ENCODE data around the gene OLIG2.

The OLIG2 gene

GRCh38 chr21:33023574-33024200 lies 2.0 kb upstream of the OLIG2 start:
- ATAC-seq, result no peak
- TF ChIP-seq OSR1 (CRISPR knock-in tag; IDR thresholded peaks at IDR 0.05), result no peak
- TF ChIP-seq ZFP30 (CRISPR knock-in tag; IDR thresholded peaks at IDR 0.05), result no peak
- no peak for TF ChIP-seq ZNF8 (CRISPR knock-in tag; IDR thresholded peaks at IDR 0.05)
- no peak for TF ChIP-seq ZC3H10 (CRISPR knock-in tag; IDR thresholded peaks at IDR 0.05)
- TF ChIP-seq ESRRG (CRISPR knock-in tag; IDR thresholded peaks at IDR 0.05), result no peak
- no peak for TF ChIP-seq PPARA (CRISPR knock-in tag; IDR thresholded peaks at IDR 0.05; ENCODE audit: borderline replicate concordance)
- TF ChIP-seq PATZ1 (CRISPR knock-in tag; IDR thresholded peaks at IDR 0.05; ENCODE audit: borderline replicate concordance), result no peak
- TF ChIP-seq ZNF565 (CRISPR knock-in tag; conservative IDR thresholded peaks at IDR 0.05; ENCODE audit: low read depth), result no peak
- TF ChIP-seq ZNF70 (CRISPR knock-in tag; IDR thresholded peaks at IDR 0.05), result no peak
- no peak for TF ChIP-seq CSRNP3 (CRISPR knock-in tag; IDR thresholded peaks at IDR 0.05)
- TF ChIP-seq TOX (CRISPR knock-in tag; IDR thresholded peaks at IDR 0.05; ENCODE audit: borderline replicate concordance), result no peak

GRCh38 chr21:33024201-33025103 lies 1.3 kb upstream of the OLIG2 start:
- TF ChIP-seq TCF4 (CRISPR knock-in tag; IDR thresholded peaks at IDR 0.05; ENCODE audit: borderline replicate concordance) (no peak), ARNTL (CRISPR knock-in tag; IDR thresholded peaks at IDR 0.05; ENCODE audit: borderline replicate concordance, low read depth) (no peak), PPARA (CRISPR knock-in tag; IDR thresholded peaks at IDR 0.05; ENCODE audit: borderline replicate concordance) (no peak)
- no peak for ATAC-seq

- TF ChIP-seq ZC3H10 (CRISPR knock-in tag; IDR thresholded peaks at IDR 0.05) (no peak), RARB (CRISPR knock-in tag; IDR thresholded peaks at IDR 0.05) (no peak), PATZ1 (CRISPR knock-in tag; IDR thresholded peaks at IDR 0.05; ENCODE audit: borderline replicate concordance) (no peak), BACH2 (CRISPR knock-in tag; IDR thresholded peaks at IDR 0.05; ENCODE audit: borderline replicate concordance) (no peak), TSHZ2 (CRISPR knock-in tag; IDR thresholded peaks at IDR 0.05) (no peak), ZNF70 (CRISPR knock-in tag; IDR thresholded peaks at IDR 0.05) (no peak), ZFP30 (CRISPR knock-in tag; IDR thresholded peaks at IDR 0.05) (no peak), ZFP3 (CRISPR knock-in tag; IDR thresholded peaks at IDR 0.05) (no peak), PPARA (CRISPR knock-in tag; IDR thresholded peaks at IDR 0.05; ENCODE audit: borderline replicate concordance) (no peak), ZNF8 (CRISPR knock-in tag; IDR thresholded peaks at IDR 0.05) (no peak), OSR1 (CRISPR knock-in tag; IDR thresholded peaks at IDR 0.05) (no peak), ISL1 (CRISPR knock-in tag; IDR thresholded peaks at IDR 0.05) (no peak), ARNTL (CRISPR knock-in tag; IDR thresholded peaks at IDR 0.05; ENCODE audit: borderline replicate concordance, low read depth) (no peak), ESRRG (CRISPR knock-in tag; IDR thresholded peaks at IDR 0.05) (no peak), POU6F1 (CRISPR knock-in tag; IDR thresholded peaks at IDR 0.05; ENCODE audit: borderline replicate concordance, low read depth) (no peak), TOX (CRISPR knock-in tag; IDR thresholded peaks at IDR 0.05; ENCODE audit: borderline replicate concordance) (no peak), ZNF565 (CRISPR knock-in tag; conservative IDR thresholded peaks at IDR 0.05; ENCODE audit: low read depth) (no peak), CSDC2 (CRISPR knock-in tag; IDR thresholded peaks at IDR 0.05) (no peak), GLIS3 (CRISPR knock-in tag; IDR thresholded peaks at IDR 0.05) (no peak), TCF4 (CRISPR knock-in tag; IDR thresholded peaks at IDR 0.05; ENCODE audit: borderline replicate concordance) (no peak)
- ATAC-seq, result no peak
Observed at GRCh38 chr21:33025106-33025488, 638 bp upstream of the OLIG2 start.
